Endothelial cell (in vitro differentiated cells): ENCODE data around the gene RNF123. TPM values are rescaled to one million over a fixed set of nuclear protein-coding genes. Genes with fewer than 3 reads are reported as not detected.
"Not testable (repeated sequence)": the region's sequence is repeated elsewhere in the genome, so short reads cannot be mapped to it uniquely, and the experiment has no call there.

ENCODE experiments used
- DNase-seq: peaks from one replicate; pipeline ENCODE4 v3.0.0; 2021; ENCODE audit warnings: low spot score
- H3K27ac Mint-ChIP-seq: one replicate; pipeline ENCODE4 v1.8.0; 2021; ENCODE audit warnings: mixed read lengths, inconsistent platforms; ENCODE audit not compliant: unreplicated experiment
- H3K27me3 Mint-ChIP-seq: one replicate; pipeline ENCODE4 v1.8.0; 2021; ENCODE audit warnings: mild to moderate bottlenecking, moderate library complexity, mixed read lengths, inconsistent platforms; ENCODE audit not compliant: unreplicated experiment
- H3K36me3 Mint-ChIP-seq: one replicate; pipeline ENCODE4 v1.8.0; 2021; ENCODE audit warnings: mild to moderate bottlenecking, low read depth, mixed read lengths, inconsistent platforms; ENCODE audit not compliant: unreplicated experiment
- H3K4me1 Mint-ChIP-seq: one replicate; pipeline ENCODE4 v1.8.0; 2021; ENCODE audit warnings: mild to moderate bottlenecking, mixed read lengths, inconsistent platforms; ENCODE audit not compliant: unreplicated experiment
- H3K4me3 Mint-ChIP-seq: one replicate; pipeline ENCODE4 v1.8.0; 2021; ENCODE audit warnings: mild to moderate bottlenecking, mixed read lengths, inconsistent platforms; ENCODE audit not compliant: unreplicated experiment
- H3K9me3 Mint-ChIP-seq: one replicate; pipeline ENCODE4 v1.8.0; 2021; ENCODE audit warnings: mixed read lengths, inconsistent platforms; ENCODE audit not compliant: unreplicated experiment
- total RNA-seq: library from RNA; stranded (reverse); fragmentation: NEBNext Ultra II Directional; extraction: Animal tissue kit (Norgen Biotek cat#: 25700); gene quantifications from one replicate; pipeline ENCODE4 v1.2.1, GENCODE V29; 2021; ENCODE audit not compliant: unreplicated experiment
- TF ChIP-seq, protein P1 (sequence below): fragments of 200-600 bp; sonication (generic); IDR thresholded peaks from one replicate; pipeline ENCODE4 v1.5.0; 2021; ENCODE audit warnings: antibody characterized with exemption; ENCODE audit not compliant: unreplicated experiment

Gene RNF123
- total RNA-seq, 1 donor from 2014 or later = 42.3 TPM

DNA sequence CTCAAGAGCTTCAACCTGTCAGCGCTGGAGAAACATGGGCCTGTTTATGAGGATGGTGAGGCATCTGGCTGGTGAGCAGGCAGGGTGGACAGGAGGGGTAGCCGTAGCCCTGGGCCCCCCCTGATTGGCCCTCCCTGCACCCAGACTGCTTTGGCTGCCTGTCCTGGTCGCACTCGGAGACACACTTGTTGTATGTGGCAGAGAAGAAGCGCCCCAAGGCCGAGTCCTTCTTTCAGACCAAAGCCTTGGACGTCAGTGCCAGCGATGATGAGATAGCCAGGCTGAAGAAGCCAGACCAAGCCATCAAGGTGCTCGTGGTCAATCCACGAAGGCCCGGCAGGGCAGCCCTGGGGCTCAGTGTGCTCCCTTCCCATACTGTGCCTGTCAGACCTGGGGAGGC lies 13.4 kb upstream of the RNF123 start:
- no peak for DNase-seq
- TF ChIP-seq, protein P1, sequence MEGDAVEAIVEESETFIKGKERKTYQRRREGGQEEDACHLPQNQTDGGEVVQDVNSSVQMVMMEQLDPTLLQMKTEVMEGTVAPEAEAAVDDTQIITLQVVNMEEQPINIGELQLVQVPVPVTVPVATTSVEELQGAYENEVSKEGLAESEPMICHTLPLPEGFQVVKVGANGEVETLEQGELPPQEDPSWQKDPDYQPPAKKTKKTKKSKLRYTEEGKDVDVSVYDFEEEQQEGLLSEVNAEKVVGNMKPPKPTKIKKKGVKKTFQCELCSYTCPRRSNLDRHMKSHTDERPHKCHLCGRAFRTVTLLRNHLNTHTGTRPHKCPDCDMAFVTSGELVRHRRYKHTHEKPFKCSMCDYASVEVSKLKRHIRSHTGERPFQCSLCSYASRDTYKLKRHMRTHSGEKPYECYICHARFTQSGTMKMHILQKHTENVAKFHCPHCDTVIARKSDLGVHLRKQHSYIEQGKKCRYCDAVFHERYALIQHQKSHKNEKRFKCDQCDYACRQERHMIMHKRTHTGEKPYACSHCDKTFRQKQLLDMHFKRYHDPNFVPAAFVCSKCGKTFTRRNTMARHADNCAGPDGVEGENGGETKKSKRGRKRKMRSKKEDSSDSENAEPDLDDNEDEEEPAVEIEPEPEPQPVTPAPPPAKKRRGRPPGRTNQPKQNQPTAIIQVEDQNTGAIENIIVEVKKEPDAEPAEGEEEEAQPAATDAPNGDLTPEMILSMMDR = no peak
- H3K4me1 Mint-ChIP-seq = peaks cover 16% of the 10 kb centered on the region
- H3K9me3 Mint-ChIP-seq = no peaks in the 10 kb centered on the region
- H3K27ac Mint-ChIP-seq = no peak overlapping the region
- peaks cover 10% of the 10 kb centered on the region for H3K27me3 Mint-ChIP-seq
- H3K4me3 Mint-ChIP-seq = no peak overlapping the region
- H3K36me3 Mint-ChIP-seq = peaks cover 16% of the 10 kb centered on the region

DNA sequence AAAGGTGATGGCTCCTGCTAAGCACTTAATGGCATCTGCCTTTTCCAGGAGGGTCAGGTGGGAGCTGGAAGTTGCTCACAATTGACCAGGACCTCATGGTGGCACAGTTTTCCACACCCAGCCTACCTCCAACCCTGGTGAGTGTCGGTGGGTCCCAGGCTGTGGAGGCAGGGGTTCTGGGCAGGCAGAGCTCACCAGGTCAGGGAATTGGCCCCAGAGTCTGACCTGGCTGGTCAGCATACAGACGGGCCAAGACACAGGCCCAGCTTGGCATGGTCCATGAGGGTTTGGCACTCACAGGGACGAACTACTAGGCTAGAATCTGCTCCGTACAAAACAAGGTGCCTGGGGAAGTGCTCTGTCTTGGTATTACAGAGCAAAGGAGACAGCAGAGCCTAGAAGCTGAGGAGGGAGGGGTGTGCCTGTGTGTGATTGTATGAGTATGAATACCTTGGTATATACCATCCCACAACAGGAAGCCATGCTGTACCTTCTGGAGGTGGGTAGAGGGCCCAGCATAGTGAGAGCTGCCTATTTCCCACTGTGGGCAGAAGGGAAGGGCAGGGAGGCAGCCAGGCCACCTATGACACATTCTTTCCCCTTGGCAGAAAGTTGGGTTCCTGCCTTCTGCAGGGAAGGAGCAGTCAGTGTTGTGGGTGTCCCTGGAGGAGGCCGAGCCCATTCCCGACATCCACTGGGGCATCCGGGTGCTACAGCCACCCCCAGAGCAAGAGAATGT lies 8.7 kb upstream of the RNF123 start:
- Mint-ChIP-seq H3K27me3 (peaks cover 11% of the 10 kb centered on the region), H3K36me3 (peaks cover 16% of the 10 kb centered on the region), H3K4me3 (no peak overlapping the region), H3K4me1 (no peaks in the 10 kb centered on the region), H3K27ac (no peak overlapping the region), H3K9me3 (no peaks in the 10 kb centered on the region)
- no peak for DNase-seq
- TF ChIP-seq, protein P1 = no peak

DNA sequence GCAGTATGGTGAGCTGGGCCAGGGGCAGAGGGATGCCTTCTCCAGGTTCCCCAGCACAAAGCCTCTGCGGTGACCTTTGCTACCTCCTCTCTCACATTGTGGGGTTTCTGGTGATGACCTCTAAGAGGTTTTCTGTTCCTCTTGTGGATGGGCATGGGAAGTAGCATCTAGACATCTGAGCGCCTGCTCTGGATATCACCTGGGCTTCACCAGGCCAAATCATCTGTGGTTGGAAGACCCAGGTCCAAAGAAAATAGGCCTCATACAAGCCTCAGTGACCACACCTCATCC lies 8.2 kb upstream of the RNF123 start:
- TF ChIP-seq, protein P1 = no peak
- no peak overlapping the region for H3K27ac Mint-ChIP-seq
- no peak overlapping the region for H3K4me3 Mint-ChIP-seq

DNA sequence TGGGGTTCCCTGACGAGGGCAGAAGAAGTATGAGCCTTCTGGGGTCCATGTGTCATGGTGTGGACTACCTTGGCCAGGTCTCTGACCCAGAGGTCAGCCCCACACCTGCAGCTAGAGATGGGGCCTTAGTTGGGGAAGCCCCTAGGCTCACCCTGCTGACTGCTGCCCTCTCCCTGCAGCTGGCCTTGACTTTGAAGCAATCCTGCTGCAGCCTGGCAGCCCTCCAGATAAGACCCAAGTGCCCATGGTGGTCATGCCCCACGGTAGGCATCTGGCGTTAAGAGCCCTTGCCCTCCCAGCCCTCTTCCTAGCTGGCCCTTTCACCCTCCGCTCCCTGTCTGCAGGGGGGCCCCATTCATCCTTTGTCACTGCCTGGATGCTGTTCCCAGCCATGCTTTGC lies 7.8 kb upstream of the RNF123 start:
- DNase-seq = no peak
- Mint-ChIP-seq H3K36me3 (peaks cover 9% of the 10 kb centered on the region), H3K27me3 (peaks cover 7% of the 10 kb centered on the region), H3K4me1 (no peaks in the 10 kb centered on the region), H3K27ac (no peak overlapping the region), H3K9me3 (no peaks in the 10 kb centered on the region), H3K4me3 (no peak overlapping the region)
- TF ChIP-seq, protein P1 = no peak

More for the DNA sequence above, 8.2 kb upstream of the RNF123 start:
- H3K36me3 Mint-ChIP-seq = peaks cover 11% of the 10 kb centered on the region
- H3K4me1 Mint-ChIP-seq = no peaks in the 10 kb centered on the region
- no peak for DNase-seq
- peaks cover 9% of the 10 kb centered on the region for H3K27me3 Mint-ChIP-seq
- H3K9me3 Mint-ChIP-seq = no peaks in the 10 kb centered on the region

DNA sequence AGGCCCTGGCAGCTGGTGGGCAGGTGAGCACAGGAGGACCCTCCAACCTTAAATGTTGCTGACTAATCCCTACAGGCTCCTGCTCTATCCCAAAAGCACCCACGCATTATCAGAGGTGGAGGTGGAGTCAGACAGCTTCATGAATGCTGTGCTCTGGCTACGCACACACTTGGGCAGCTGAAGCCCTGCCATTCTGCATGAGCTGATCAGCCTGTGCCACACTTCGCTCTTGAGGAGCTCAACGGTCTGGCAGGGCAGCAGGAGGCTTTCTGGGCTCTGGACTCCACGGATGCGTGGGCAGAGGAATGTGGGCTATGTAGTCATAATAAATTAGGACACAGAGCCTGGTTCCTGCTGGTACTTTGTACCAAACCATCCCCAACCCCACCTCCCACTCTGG lies 6.2 kb upstream of the RNF123 start:
- no peak for DNase-seq
- no peak overlapping the region for H3K27ac Mint-ChIP-seq
- H3K36me3 Mint-ChIP-seq = peaks cover 8% of the 10 kb centered on the region
- peaks cover 6% of the 10 kb centered on the region for H3K27me3 Mint-ChIP-seq
- H3K9me3 Mint-ChIP-seq = no peaks in the 10 kb centered on the region
- TF ChIP-seq, protein P1 = no peak
- H3K4me3 Mint-ChIP-seq = no peak overlapping the region
- H3K4me1 Mint-ChIP-seq = no peaks in the 10 kb centered on the region

DNA sequence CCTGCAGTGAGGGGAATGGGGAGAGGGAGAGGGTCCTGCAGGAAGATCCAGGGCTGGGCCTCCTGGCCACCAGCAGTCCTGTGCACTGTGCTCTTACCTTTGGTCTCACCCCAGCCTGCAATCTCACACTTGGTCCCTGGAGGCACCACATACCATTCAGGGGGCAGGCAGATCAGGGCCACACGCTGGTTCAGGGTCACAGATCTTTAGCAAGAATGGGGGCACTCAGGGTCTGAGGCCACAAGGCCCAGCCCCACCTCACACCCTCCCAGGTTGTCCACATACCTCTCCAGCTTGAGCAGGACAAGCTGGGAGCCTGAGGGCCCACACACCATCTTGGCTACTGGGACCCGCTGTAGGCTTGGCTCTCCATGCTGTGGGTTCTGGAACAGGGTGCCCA lies 4.9 kb upstream of the RNF123 start:
- not testable (repeated sequence) for H3K9me3 Mint-ChIP-seq, H3K27me3 Mint-ChIP-seq, DNase-seq, H3K4me1 Mint-ChIP-seq, H3K4me3 Mint-ChIP-seq, H3K36me3 Mint-ChIP-seq, H3K27ac Mint-ChIP-seq

DNA sequence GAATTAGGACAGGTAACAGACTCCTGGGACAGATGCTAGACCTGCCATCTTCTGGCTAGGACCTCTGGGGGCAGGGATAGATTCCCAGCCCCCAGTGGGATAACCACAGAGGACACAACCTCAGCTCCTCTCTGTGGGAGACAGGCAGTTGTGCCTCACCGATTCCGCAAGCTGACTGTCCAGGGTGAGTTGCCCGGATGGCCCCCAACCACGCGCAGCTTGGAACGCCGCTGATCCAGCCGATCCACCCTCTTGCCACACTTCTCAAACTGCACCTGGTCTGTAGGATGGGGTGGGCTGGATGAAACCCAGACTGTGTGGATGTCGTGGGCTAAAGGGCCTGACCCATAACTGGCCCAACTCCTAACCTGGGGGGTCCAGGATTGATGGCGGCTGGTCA lies 4.3 kb upstream of the RNF123 start:
- H3K36me3 Mint-ChIP-seq, H3K4me1 Mint-ChIP-seq, DNase-seq, H3K27ac Mint-ChIP-seq, H3K27me3 Mint-ChIP-seq, H3K9me3 Mint-ChIP-seq: not testable (repeated sequence)
- H3K4me3 Mint-ChIP-seq = peak overlapping the region; percentile 56

DNA sequence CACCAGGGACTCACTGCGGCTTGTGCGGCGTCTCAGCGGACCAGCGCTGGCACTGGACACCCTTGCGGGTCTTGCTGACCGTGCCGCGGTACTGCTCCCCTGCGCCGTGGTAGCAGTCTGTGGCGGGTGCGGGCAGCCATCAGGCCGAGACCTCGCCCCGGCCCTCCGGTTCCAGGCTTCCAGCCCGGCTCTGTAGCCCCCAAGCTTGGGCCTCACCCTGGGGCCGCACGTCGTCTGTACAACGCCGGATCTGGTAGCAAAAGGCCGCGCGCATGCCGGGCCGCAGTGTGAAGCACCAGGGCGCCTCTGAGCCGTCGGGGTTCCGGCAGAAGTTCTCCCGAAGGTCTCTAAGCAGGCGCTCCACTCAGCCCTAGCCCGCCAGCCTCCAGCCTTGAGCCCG lies 3.5 kb upstream of the RNF123 start:
- not testable (repeated sequence) for H3K27me3 Mint-ChIP-seq, H3K36me3 Mint-ChIP-seq, DNase-seq, H3K4me3 Mint-ChIP-seq, H3K9me3 Mint-ChIP-seq, H3K27ac Mint-ChIP-seq
- peaks cover 12% of the 10 kb centered on the region for H3K4me1 Mint-ChIP-seq
